Measurements from ENCODE around the gene XPOT. TPM values are rescaled to one million over a fixed set of nuclear protein-coding genes. Genes with fewer than 3 reads are reported as not detected.

XPOT gene
- total RNA-seq, 1 experiment from 2014 or later: 298 TPM

GRCh38 chr12:64418209-64418608 lies 14.0 kb downstream of the XPOT start:
- ChIA-PET POLR2A (no interaction called here), CTCF (no interaction called here)
- intact Hi-C loops (cut with micrococcal nuclease): loop anchor here (10.0 kb wide), 1 partner anchor 67 kb away; no protein-coding TSS in a partner anchor
- Mint-ChIP-seq H3K27ac (ENCODE audit: low read depth, unreplicated experiment) (peak overlapping the region; percentile 61), H3K4me3 (ENCODE audit: unreplicated experiment) (no peak overlapping the region), H3K36me3 (ENCODE audit: insufficient read depth, unreplicated experiment) (peaks cover 99% of the 10 kb centered on the region), H3K9me3 (ENCODE audit: unreplicated experiment) (no peaks in the 10 kb centered on the region), H3K27me3 (ENCODE audit: insufficient read depth, unreplicated experiment) (no peaks in the 10 kb centered on the region), H3K4me1 (ENCODE audit: insufficient read depth, unreplicated experiment) (no peaks in the 10 kb centered on the region)
- no peak for TF ChIP-seq CTCF (IDR thresholded peaks at IDR 0.05; ENCODE audit: unreplicated experiment)
- BruUV-seq (replicated peaks): no TSS peak
- DNase-seq (ENCODE audit: unreplicated experiment): no peak

- peaks cover 97% of the 10 kb centered on the region for H3K36me3 Mint-ChIP-seq (ENCODE audit: insufficient read depth, unreplicated experiment)
- H3K27me3 Mint-ChIP-seq (ENCODE audit: insufficient read depth, unreplicated experiment): no peaks in the 10 kb centered on the region
- no peaks in the 10 kb centered on the region for H3K4me1 Mint-ChIP-seq (ENCODE audit: insufficient read depth, unreplicated experiment)
- no peaks in the 10 kb centered on the region for H3K9me3 Mint-ChIP-seq (ENCODE audit: unreplicated experiment)
- intact Hi-C loops (cut with micrococcal nuclease): loop anchor here (10.0 kb wide), 1 partner anchor 65 kb away; no protein-coding TSS in a partner anchor
- TF ChIP-seq CTCF (IDR thresholded peaks at IDR 0.05; ENCODE audit: unreplicated experiment): no peak
- no peak overlapping the region for H3K4me3 Mint-ChIP-seq (ENCODE audit: unreplicated experiment)
- DNase-seq (ENCODE audit: unreplicated experiment): no peak
- ChIA-PET POLR2A (no interaction called here), CTCF (no interaction called here)
- H3K27ac Mint-ChIP-seq (ENCODE audit: low read depth, unreplicated experiment): no peak overlapping the region
- BruUV-seq (replicated peaks): no TSS peak
These were observed 15.5 kb downstream of the XPOT start for GRCh38 chr12:64419696-64420095.

GRCh38 chr12:64427988-64428387 lies 23.8 kb downstream of the XPOT start:
- Mint-ChIP-seq H3K4me3 (ENCODE audit: unreplicated experiment) (no peak overlapping the region), H3K9me3 (ENCODE audit: unreplicated experiment) (no peaks in the 10 kb centered on the region), H3K27ac (ENCODE audit: low read depth, unreplicated experiment) (no peak overlapping the region), H3K4me1 (ENCODE audit: insufficient read depth, unreplicated experiment) (no peaks in the 10 kb centered on the region), H3K27me3 (ENCODE audit: insufficient read depth, unreplicated experiment) (no peaks in the 10 kb centered on the region), H3K36me3 (ENCODE audit: insufficient read depth, unreplicated experiment) (peaks cover 98% of the 10 kb centered on the region)
- intact Hi-C loops (cut with micrococcal nuclease): no loop called here
- no peak for TF ChIP-seq CTCF (IDR thresholded peaks at IDR 0.05; ENCODE audit: unreplicated experiment)
- DNase-seq (ENCODE audit: unreplicated experiment): no peak
- POLR2A ChIA-PET: no interaction called here
- CTCF ChIA-PET: no interaction called here
- BruUV-seq (replicated peaks): no TSS peak

- BruUV-seq (replicated peaks): no TSS peak
- Mint-ChIP-seq H3K4me3 (ENCODE audit: unreplicated experiment) (no peak overlapping the region), H3K9me3 (ENCODE audit: unreplicated experiment) (no peaks in the 10 kb centered on the region), H3K27ac (ENCODE audit: low read depth, unreplicated experiment) (no peak overlapping the region), H3K36me3 (ENCODE audit: insufficient read depth, unreplicated experiment) (peaks cover 98% of the 10 kb centered on the region), H3K27me3 (ENCODE audit: insufficient read depth, unreplicated experiment) (no peaks in the 10 kb centered on the region), H3K4me1 (ENCODE audit: insufficient read depth, unreplicated experiment) (no peaks in the 10 kb centered on the region)
- ChIA-PET CTCF (no interaction called here), POLR2A (no interaction called here)
- intact Hi-C loops (cut with micrococcal nuclease): no loop called here
- no peak for TF ChIP-seq CTCF (IDR thresholded peaks at IDR 0.05; ENCODE audit: unreplicated experiment)
- DNase-seq (ENCODE audit: unreplicated experiment): no peak
These were observed 24.8 kb downstream of the XPOT start for GRCh38 chr12:64428956-64429355.
